Calu3 (cell line): ENCODE measurements around the gene TGFBR3. TPM values are rescaled to one million over a fixed set of nuclear protein-coding genes. Genes with fewer than 3 reads are reported as not detected.

Experiments used
- BruUV-seq: library from RNA; stranded (reverse); fragments of 400-500 nt; replicated peaks from 2 replicates; lab custom pipeline; 2021; lab: Mats Ljungman, UMichigan
- CTCF ChIA-PET: fragments of 300-600 bp; sonication (Branson Sonifier 250); formaldehyde crosslinking; loops from one replicate; lab custom pipeline; 2022; ENCODE audit warnings: antibody characterized with exemption; lab: Charles Lee
- DNase-seq: peaks from one replicate; pipeline ENCODE4 v3.0.0; 2022
- H3K27ac Mint-ChIP-seq: one replicate; pipeline ENCODE4 v1.8.0; 2022; ENCODE audit warnings: mixed read lengths; ENCODE audit not compliant: unreplicated experiment
- H3K27me3 Mint-ChIP-seq: one replicate; pipeline ENCODE4 v1.8.0; 2022; ENCODE audit warnings: mixed read lengths; ENCODE audit not compliant: unreplicated experiment
- H3K36me3 Mint-ChIP-seq: one replicate; pipeline ENCODE4 v1.8.0; 2022; ENCODE audit warnings: mild to moderate bottlenecking, moderate library complexity, mixed read lengths; ENCODE audit not compliant: insufficient read depth, unreplicated experiment
- H3K4me1 Mint-ChIP-seq: one replicate; pipeline ENCODE4 v1.8.0; 2022; ENCODE audit warnings: mild to moderate bottlenecking, low read depth, mixed read lengths; ENCODE audit not compliant: unreplicated experiment
- H3K4me3 Mint-ChIP-seq: one replicate; pipeline ENCODE4 v1.8.0; 2022; ENCODE audit warnings: mild to moderate bottlenecking, low read depth, moderate library complexity, mixed read lengths; ENCODE audit not compliant: unreplicated experiment
- H3K9me3 Mint-ChIP-seq: one replicate; pipeline ENCODE4 v1.8.0; 2022; ENCODE audit warnings: low read depth, mixed read lengths; ENCODE audit not compliant: unreplicated experiment
- CTCF ChIP-seq: fragments of 200-600 bp; IDR thresholded peaks from one replicate; pipeline ENCODE4 v1.8.0; 2022; ENCODE audit warnings: antibody characterized with exemption; ENCODE audit not compliant: unreplicated experiment
- intact Hi-C: fragments of 100-400 bp; cut with micrococcal nuclease; formaldehyde crosslinking; loops from one replicate; pipeline ENCODE4 v1.10.0; 2022; ENCODE audit not compliant: unreplicated experiment
- total RNA-seq: library from RNA; stranded (reverse); gene quantifications from 2 replicates; pipeline ENCODE4 v1.2.3, GENCODE V29; 2022

The TGFBR3 gene
- total RNA-seq, 1 experiment from 2014 or later: 10.8 TPM

DNA sequence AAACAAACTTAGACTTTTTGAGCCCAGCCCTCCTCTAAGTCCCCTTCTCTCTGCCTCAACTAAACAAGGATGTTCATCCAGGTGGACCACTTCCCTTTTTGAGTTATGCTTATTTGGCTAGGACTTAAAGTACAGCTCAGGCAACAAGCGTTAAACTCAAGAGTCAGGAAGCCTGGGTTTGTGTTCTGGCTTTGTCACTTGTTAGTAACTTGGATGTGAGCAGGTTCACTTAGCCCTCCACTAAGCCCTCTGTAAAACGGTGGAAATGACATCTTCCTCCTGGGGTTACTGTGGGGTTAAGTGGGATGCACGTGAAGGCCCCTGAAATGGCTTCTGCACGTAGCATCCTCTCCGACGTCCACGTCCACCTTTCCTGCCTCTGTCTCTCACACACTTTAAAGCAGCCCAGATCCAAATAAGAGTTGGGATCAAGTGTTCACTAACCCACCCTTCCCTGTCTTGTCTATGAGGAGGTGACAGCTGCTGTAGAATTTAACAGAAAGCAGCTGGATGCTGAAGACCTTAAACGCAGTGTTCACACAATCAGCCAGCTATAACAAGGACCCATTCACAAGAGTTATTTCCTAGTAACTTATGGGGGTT is 152.7 kb downstream of the TGFBR3 start:
- no peak for TF ChIP-seq CTCF
- no peaks in the 10 kb centered on the region for H3K27me3 Mint-ChIP-seq
- H3K9me3 Mint-ChIP-seq: no peaks in the 10 kb centered on the region
- H3K4me1 Mint-ChIP-seq: peaks cover 71% of the 10 kb centered on the region
- CTCF ChIA-PET: interaction anchor here (1.2 kb wide), 1 partner anchor 60 kb away, joined by 3 read pairs; no protein-coding TSS in a partner anchor
- intact Hi-C loops: loop anchor here (2.0 to 10.0 kb wide), 4 partner anchors 34 to 218 kb away; partner anchors contain the start of gene TGFBR3
- no peak overlapping the region for H3K4me3 Mint-ChIP-seq
- H3K36me3 Mint-ChIP-seq: peaks cover 16% of the 10 kb centered on the region
- DNase-seq: no peak
- no TSS peak for BruUV-seq
- no peak overlapping the region for H3K27ac Mint-ChIP-seq

- peak; percentile 79 for DNase-seq
- no peak for TF ChIP-seq CTCF
- CTCF ChIA-PET: interaction anchor here (1.2 kb wide), 1 partner anchor 61 kb away, joined by 3 read pairs; no protein-coding TSS in a partner anchor
- peaks cover 68% of the 10 kb centered on the region for H3K4me1 Mint-ChIP-seq
- H3K27me3 Mint-ChIP-seq: no peaks in the 10 kb centered on the region
- peak overlapping the region; percentile 76 for H3K27ac Mint-ChIP-seq
- no TSS peak for BruUV-seq
- peak overlapping the region; percentile 53 for H3K4me3 Mint-ChIP-seq
- H3K9me3 Mint-ChIP-seq: no peaks in the 10 kb centered on the region
- intact Hi-C loops: loop anchor here (1.0 to 10.0 kb wide), 5 partner anchors 34 to 218 kb away; partner anchors contain the start of gene TGFBR3
- H3K36me3 Mint-ChIP-seq: peaks cover 16% of the 10 kb centered on the region
These were observed 153.5 kb downstream of the TGFBR3 start for GRCh38 chr1:91732291-91733107.

GRCh38 chr1:91731815-91732214 is 154.1 kb downstream of the TGFBR3 start:
- DNase-seq: peak; percentile 69
- no peak for TF ChIP-seq CTCF
- no TSS peak for BruUV-seq
- intact Hi-C loops: loop anchor here (1.0 to 10.0 kb wide), 5 partner anchors 35 to 217 kb away; partner anchors contain the start of gene TGFBR3
- Mint-ChIP-seq H3K27ac (peak overlapping the region; percentile 76), H3K4me3 (peak overlapping the region; percentile 53), H3K4me1 (peaks cover 61% of the 10 kb centered on the region), H3K9me3 (no peaks in the 10 kb centered on the region), H3K27me3 (no peaks in the 10 kb centered on the region), H3K36me3 (peaks cover 16% of the 10 kb centered on the region)
- CTCF ChIA-PET: interaction anchor here (0.6 to 1.2 kb wide), 2 partner anchors 61 to 73 kb away, joined by 3 read pairs; no protein-coding TSS in a partner anchor
